Peyer's patch (tissue), 4 donors: ENCODE data around the gene EMID1.

Source experiments
- CTCF ChIP-seq, 6 experiments: fragments of 450-650 bp in 4 of 6; fragments of 200-600 bp in 2 of 6; sonication (generic) in 1 of 6; IDR thresholded peaks; one replicate each; pipeline ENCODE4 v1.5.1; 2017 to 2019; ENCODE audit warnings: antibody characterized with exemption in 6 of 6, mild to moderate bottlenecking in 3 of 6, moderate library complexity in 1 of 6
- POLR2A ChIP-seq, 2 donors: fragments of 450-650 bp; IDR thresholded peaks; one replicate each; pipeline ENCODE4 v1.5.1; 2017; ENCODE audit warnings: antibody characterized with exemption in 2 of 2, mild to moderate bottlenecking in 2 of 2, moderate library complexity in 2 of 2

GRCh38 chr22:29226351-29226981 lies 20.8 kb downstream of the EMID1 start:
- TF ChIP-seq CTCF (IDR thresholded peaks at IDR 0.05): no peak
- TF ChIP-seq POLR2A (IDR thresholded peaks at IDR 0.05): no peak
